GM12865 (cell line): Measurements from ENCODE around the gene HERC3.

ENCODE experiments used
- DNase-seq: peaks from one replicate; pipeline ENCODE4 v3.0.0; 2010; ENCODE audit warnings: low read depth
- H3K4me3 ChIP-seq: 2 replicates; pipeline ENCODE4 v1.5.1; 2011; ENCODE audit warnings: mild to moderate bottlenecking, low read depth, low read length, control low read depth
- CTCF ChIP-seq: IDR thresholded peaks from 2 replicates; pipeline ENCODE4 v1.5.1; 2011; ENCODE audit warnings: low read length, control low read depth, low read depth, inconsistent platforms; ENCODE audit not compliant: insufficient read depth; ENCODE audit errors: missing control alignments

Gene HERC3

GRCh38 chr4:88616275-88617150, 24.2 kb downstream of the HERC3 start:
- DNase-seq: no peak
- H3K4me3 ChIP-seq: no peak overlapping the region
- TF ChIP-seq CTCF: no peak

GRCh38 chr4:88618782-88619485, 26.7 kb downstream of the HERC3 start:
- no peak for DNase-seq
- TF ChIP-seq CTCF: no peak
- no peak overlapping the region for H3K4me3 ChIP-seq

GRCh38 chr4:88619971-88620370, 27.7 kb downstream of the HERC3 start:
- H3K4me3 ChIP-seq: no peak overlapping the region
- TF ChIP-seq CTCF: no peak
- DNase-seq: no peak

- H3K4me3 ChIP-seq: no peak overlapping the region
- DNase-seq: no peak
- no peak for TF ChIP-seq CTCF
Measured at GRCh38 chr4:88621763-88622327, 29.6 kb downstream of the HERC3 start.

GRCh38 chr4:88623097-88623496, 30.8 kb downstream of the HERC3 start:
- no peak overlapping the region for H3K4me3 ChIP-seq
- TF ChIP-seq CTCF: no peak
- DNase-seq: no peak

- TF ChIP-seq CTCF: no peak
Measured at GRCh38 chr4:88628746-88629145, 36.5 kb downstream of the HERC3 start.

More at GRCh38 chr4:88628746-88629145, 36.5 kb downstream of the HERC3 start:
- no peak overlapping the region for H3K4me3 ChIP-seq
- no peak for DNase-seq
